ENCODE data around the gene PCNX4.

PCNX4 gene

GRCh38 chr14:60195179-60195810, 103.6 kb downstream of the PCNX4 start:
- Histone ChIP-seq H3K4me1 (ENCODE audit: insufficient read depth, low read length) (no peaks in the 10 kb centered on the region), H3K36me3 (ENCODE audit: insufficient read depth, low read depth, low read length) (no peaks in the 10 kb centered on the region), H3K27ac (ENCODE audit: low read length) (no peak overlapping the region), H3K9ac (ENCODE audit: low read depth, low read length) (no peak overlapping the region), H3K27me3 (ENCODE audit: insufficient read depth, low read length) (no peaks in the 10 kb centered on the region), H3K9me3 (ENCODE audit: insufficient read depth, low read depth, low read length) (no peaks in the 10 kb centered on the region; the same call in 1 of the 2 replicates), H3K4me3 (ENCODE audit: low read length) (no peak overlapping the region)

- Histone ChIP-seq H3K36me3 (ENCODE audit: insufficient read depth, low read depth, low read length) (no peaks in the 10 kb centered on the region), H3K9ac (ENCODE audit: low read depth, low read length) (no peak overlapping the region), H3K27me3 (ENCODE audit: insufficient read depth, low read length) (no peaks in the 10 kb centered on the region), H3K4me3 (ENCODE audit: low read length) (no peak overlapping the region), H3K4me1 (ENCODE audit: insufficient read depth, low read length) (no peaks in the 10 kb centered on the region), H3K27ac (ENCODE audit: low read length) (no peak overlapping the region), H3K9me3 (ENCODE audit: insufficient read depth, low read depth, low read length) (no peaks in the 10 kb centered on the region; the same call in 1 of the 2 replicates)
These were observed 104.6 kb downstream of the PCNX4 start for GRCh38 chr14:60196291-60196690.

- H3K27ac ChIP-seq (ENCODE audit: low read length), result no peak overlapping the region
- no peaks in the 10 kb centered on the region for H3K36me3 ChIP-seq (ENCODE audit: insufficient read depth, low read depth, low read length)
- H3K27me3 ChIP-seq (ENCODE audit: insufficient read depth, low read length), result no peaks in the 10 kb centered on the region
- H3K9ac ChIP-seq (ENCODE audit: low read depth, low read length), result no peak overlapping the region
- no peak overlapping the region for H3K4me3 ChIP-seq (ENCODE audit: low read length)
- no peaks in the 10 kb centered on the region for H3K4me1 ChIP-seq (ENCODE audit: insufficient read depth, low read length)
- no peaks in the 10 kb centered on the region; the same call in 1 of the 2 replicates for H3K9me3 ChIP-seq (ENCODE audit: insufficient read depth, low read depth, low read length)
These were observed 106.0 kb downstream of the PCNX4 start for GRCh38 chr14:60197629-60198303.

- H3K9ac ChIP-seq (ENCODE audit: low read depth, low read length), result no peak overlapping the region
- H3K4me3 ChIP-seq (ENCODE audit: low read length), result no peak overlapping the region
- H3K9me3 ChIP-seq (ENCODE audit: insufficient read depth, low read depth, low read length), result no peaks in the 10 kb centered on the region; the same call in 1 of the 2 replicates
These were observed 107.6 kb downstream of the PCNX4 start for GRCh38 chr14:60199321-60199720.

GRCh38 chr14:60204104-60204842, 112.5 kb downstream of the PCNX4 start:
- no peak overlapping the region for H3K27ac ChIP-seq (ENCODE audit: low read length)

More at GRCh38 chr14:60199321-60199720, 107.6 kb downstream of the PCNX4 start:
- no peaks in the 10 kb centered on the region for H3K27me3 ChIP-seq (ENCODE audit: insufficient read depth, low read length)
- H3K36me3 ChIP-seq (ENCODE audit: insufficient read depth, low read depth, low read length), result no peaks in the 10 kb centered on the region
- H3K27ac ChIP-seq (ENCODE audit: low read length), result no peak overlapping the region
- peaks cover 7% of the 10 kb centered on the region for H3K4me1 ChIP-seq (ENCODE audit: insufficient read depth, low read length)

GRCh38 chr14:60204843-60205774, 113.4 kb downstream of the PCNX4 start:
- Histone ChIP-seq H3K4me1 (ENCODE audit: insufficient read depth, low read length) (peaks cover 18% of the 10 kb centered on the region), H3K27me3 (ENCODE audit: insufficient read depth, low read length) (no peaks in the 10 kb centered on the region), H3K27ac (ENCODE audit: low read length) (no peak overlapping the region), H3K9me3 (ENCODE audit: insufficient read depth, low read depth, low read length) (no peaks in the 10 kb centered on the region), H3K4me3 (ENCODE audit: low read length) (peak overlapping the region; percentile 25; the same call in 1 of the 2 replicates), H3K36me3 (ENCODE audit: insufficient read depth, low read depth, low read length) (no peaks in the 10 kb centered on the region), H3K9ac (ENCODE audit: low read depth, low read length) (peak overlapping the region; percentile 55; the same call in 1 of the 2 replicates)

More at GRCh38 chr14:60204104-60204842, 112.5 kb downstream of the PCNX4 start:
- Histone ChIP-seq H3K9me3 (ENCODE audit: insufficient read depth, low read depth, low read length) (no peaks in the 10 kb centered on the region; the same call in 1 of the 2 replicates), H3K4me1 (ENCODE audit: insufficient read depth, low read length) (peaks cover 18% of the 10 kb centered on the region), H3K36me3 (ENCODE audit: insufficient read depth, low read depth, low read length) (no peaks in the 10 kb centered on the region), H3K4me3 (ENCODE audit: low read length) (peak overlapping the region; percentile 25; the same call in 1 of the 2 replicates), H3K9ac (ENCODE audit: low read depth, low read length) (peak overlapping the region; percentile 55; the same call in 1 of the 2 replicates), H3K27me3 (ENCODE audit: insufficient read depth, low read length) (no peaks in the 10 kb centered on the region)

- no peaks in the 10 kb centered on the region for H3K36me3 ChIP-seq (ENCODE audit: insufficient read depth, low read depth, low read length)
- H3K9ac ChIP-seq (ENCODE audit: low read depth, low read length), result no peak overlapping the region
- no peak overlapping the region for H3K4me3 ChIP-seq (ENCODE audit: low read length)
- no peaks in the 10 kb centered on the region for H3K9me3 ChIP-seq (ENCODE audit: insufficient read depth, low read depth, low read length)
- peaks cover 23% of the 10 kb centered on the region for H3K4me1 ChIP-seq (ENCODE audit: insufficient read depth, low read length)
- no peak overlapping the region for H3K27ac ChIP-seq (ENCODE audit: low read length)
- H3K27me3 ChIP-seq (ENCODE audit: insufficient read depth, low read length), result no peaks in the 10 kb centered on the region
These were observed 114.5 kb downstream of the PCNX4 start for GRCh38 chr14:60206249-60206670.

GRCh38 chr14:60206837-60207533, 115.3 kb downstream of the PCNX4 start:
- H3K27ac ChIP-seq (ENCODE audit: low read length), result no peak overlapping the region
- H3K36me3 ChIP-seq (ENCODE audit: insufficient read depth, low read depth, low read length), result no peaks in the 10 kb centered on the region
- no peaks in the 10 kb centered on the region for H3K27me3 ChIP-seq (ENCODE audit: insufficient read depth, low read length)
- H3K4me1 ChIP-seq (ENCODE audit: insufficient read depth, low read length), result peaks cover 29% of the 10 kb centered on the region
- H3K9ac ChIP-seq (ENCODE audit: low read depth, low read length), result no peak overlapping the region
- H3K4me3 ChIP-seq (ENCODE audit: low read length), result no peak overlapping the region
- H3K9me3 ChIP-seq (ENCODE audit: insufficient read depth, low read depth, low read length), result no peaks in the 10 kb centered on the region

GRCh38 chr14:60210703-60211102, 119.0 kb downstream of the PCNX4 start:
- Histone ChIP-seq H3K27me3 (ENCODE audit: insufficient read depth, low read length) (no peaks in the 10 kb centered on the region), H3K4me3 (ENCODE audit: low read length) (no peak overlapping the region), H3K4me1 (ENCODE audit: insufficient read depth, low read length) (peaks cover 10% of the 10 kb centered on the region; the same call in 1 of the 2 replicates), H3K9me3 (ENCODE audit: insufficient read depth, low read depth, low read length) (no peaks in the 10 kb centered on the region), H3K27ac (ENCODE audit: low read length) (no peak overlapping the region), H3K9ac (ENCODE audit: low read depth, low read length) (no peak overlapping the region), H3K36me3 (ENCODE audit: insufficient read depth, low read depth, low read length) (no peaks in the 10 kb centered on the region)

- 0 out of 2 replicates have a peak overlapping the region, but pooled peaks have one; percentile 7 for H3K4me3 ChIP-seq (ENCODE audit: low read length)
- no peak overlapping the region for H3K27ac ChIP-seq (ENCODE audit: low read length)
- no peaks in the 10 kb centered on the region for H3K27me3 ChIP-seq (ENCODE audit: insufficient read depth, low read length)
- H3K9ac ChIP-seq (ENCODE audit: low read depth, low read length), result no peak overlapping the region
- H3K9me3 ChIP-seq (ENCODE audit: insufficient read depth, low read depth, low read length), result no peaks in the 10 kb centered on the region
- peaks cover 10% of the 10 kb centered on the region; the same call in 1 of the 2 replicates for H3K4me1 ChIP-seq (ENCODE audit: insufficient read depth, low read length)
- H3K36me3 ChIP-seq (ENCODE audit: insufficient read depth, low read depth, low read length), result no peaks in the 10 kb centered on the region
These were observed 119.4 kb downstream of the PCNX4 start for GRCh38 chr14:60211153-60211552.

All from iPS-20b (cell line).